Measurements from ENCODE around the gene EDRF1.
"Not testable (repeated sequence)": the region's sequence is repeated elsewhere in the genome, so short reads cannot be mapped to it uniquely, and the experiment has no call there.

The EDRF1 gene

GRCh38 chr10:125709553-125710474 lies 9.7 kb upstream of the EDRF1 start:
- H3K4me3 ChIP-seq (ENCODE audit: control insufficient read depth, low read depth, low read length) = no peak overlapping the region
- TF ChIP-seq CTCF (conservative IDR thresholded peaks at IDR 0.05; ENCODE audit: control insufficient read depth, insufficient read depth, low read depth, low read length) = no peak
- DNase-seq (ENCODE audit: low read depth) = no peak

GRCh38 chr10:125711110-125711750 lies 8.3 kb upstream of the EDRF1 start:
- no peak for DNase-seq (ENCODE audit: low read depth)
- no peak overlapping the region for H3K4me3 ChIP-seq (ENCODE audit: control insufficient read depth, low read depth, low read length)
- TF ChIP-seq CTCF (conservative IDR thresholded peaks at IDR 0.05; ENCODE audit: control insufficient read depth, insufficient read depth, low read depth, low read length) = no peak

GRCh38 chr10:125714728-125715127 lies 4.8 kb upstream of the EDRF1 start:
- not testable (repeated sequence) for H3K4me3 ChIP-seq (ENCODE audit: control insufficient read depth, low read depth, low read length); DNase-seq (ENCODE audit: low read depth)

GRCh38 chr10:125720002-125720382 lies 483 bp downstream of the EDRF1 start:
- H3K4me3 ChIP-seq (ENCODE audit: control insufficient read depth, low read depth, low read length) = peak overlapping the region; percentile 99
- no peak for TF ChIP-seq CTCF (conservative IDR thresholded peaks at IDR 0.05; ENCODE audit: control insufficient read depth, insufficient read depth, low read depth, low read length)
- DNase-seq (ENCODE audit: low read depth) = peak; percentile 26

GRCh38 chr10:125721035-125721434 lies 1.5 kb downstream of the EDRF1 start:
- peak overlapping the region; percentile 99 for H3K4me3 ChIP-seq (ENCODE audit: control insufficient read depth, low read depth, low read length)
- no peak for TF ChIP-seq CTCF (conservative IDR thresholded peaks at IDR 0.05; ENCODE audit: control insufficient read depth, insufficient read depth, low read depth, low read length)
- no peak for DNase-seq (ENCODE audit: low read depth)

- DNase-seq (ENCODE audit: low read depth) = no peak
- TF ChIP-seq CTCF (conservative IDR thresholded peaks at IDR 0.05; ENCODE audit: control insufficient read depth, insufficient read depth, low read depth, low read length) = no peak
Observed at GRCh38 chr10:125722811-125723210, 3.3 kb downstream of the EDRF1 start.

GRCh38 chr10:125726914-125727313 lies 7.4 kb downstream of the EDRF1 start:
- TF ChIP-seq CTCF (conservative IDR thresholded peaks at IDR 0.05; ENCODE audit: control insufficient read depth, insufficient read depth, low read depth, low read length) = no peak
- no peak for DNase-seq (ENCODE audit: low read depth)
- no peak overlapping the region for H3K4me3 ChIP-seq (ENCODE audit: control insufficient read depth, low read depth, low read length)

More at GRCh38 chr10:125722811-125723210, 3.3 kb downstream of the EDRF1 start:
- no peak overlapping the region for H3K4me3 ChIP-seq (ENCODE audit: control insufficient read depth, low read depth, low read length)

All from fibroblast of mammary gland (primary cell).